SU-DHL-6 (cell line): ENCODE data around the gene RPL19.

ENCODE experiments used
- H2AFZ ChIP-seq: fragments of 200-600 bp; sonication (generic); 2 replicates; pipeline ENCODE4 v1.6.1; 2014; ENCODE audit warnings: low read depth, mild to moderate bottlenecking, moderate library complexity, mixed read lengths, antibody characterized with exemption, low read length; ENCODE audit not compliant: severe bottlenecking
- H3F3A ChIP-seq: fragments of 200-600 bp; shearing (Covaris generic); 2 replicates; pipeline ENCODE4 v1.6.0; 2016; ENCODE audit warnings: antibody characterized with exemption, mild to moderate bottlenecking; ENCODE audit not compliant: insufficient read depth
- H3K27ac ChIP-seq: fragments of 200-600 bp; sonication (generic); 2 replicates; pipeline ENCODE4 v1.5.1; 2016; ENCODE audit warnings: low read depth, mild to moderate bottlenecking, low read length, moderate library complexity, mixed read lengths
- H3K27me3 ChIP-seq: fragments of 200-600 bp; sonication (generic), shearing (Covaris generic); 2 replicates; pipeline ENCODE4 v1.6.0; 2014; ENCODE audit warnings: mild to moderate bottlenecking, low read length
- H3K36me3 ChIP-seq: fragments of 200-600 bp; sonication (generic); 2 replicates; pipeline ENCODE4 v1.6.1; 2014; ENCODE audit warnings: mild to moderate bottlenecking, low read length, mixed read lengths
- H3K4me2 ChIP-seq: fragments of 300-600, 200-600 bp; shearing (Covaris generic), sonication (generic); 2 replicates; pipeline ENCODE4 v1.6.0; 2014; ENCODE audit warnings: low read length, low read depth, mild to moderate bottlenecking; ENCODE audit not compliant: poor library complexity, severe bottlenecking
- H3K4me3 ChIP-seq: fragments of 200-600 bp; sonication (generic); 2 replicates; pipeline ENCODE4 v1.5.1; 2014; ENCODE audit warnings: antibody characterized with exemption, low read length, mild to moderate bottlenecking, mixed read lengths; ENCODE audit not compliant: insufficient read depth, poor library complexity, severe bottlenecking
- H3K79me2 ChIP-seq: fragments of 200-600 bp; sonication (generic); 2 replicates; pipeline ENCODE4 v1.6.1; 2014; ENCODE audit warnings: mild to moderate bottlenecking, low read length, moderate library complexity; ENCODE audit not compliant: insufficient read depth
- H3K9ac ChIP-seq: fragments of 200-600 bp; sonication (generic); 2 replicates; pipeline ENCODE4 v1.7.0; 2014; ENCODE audit warnings: mild to moderate bottlenecking, low read length
- H3K9me2 ChIP-seq: fragments of 200-600 bp; sonication (generic); replicated peaks from 2 replicates; pipeline ENCODE4 v1.6.1; 2014; ENCODE audit warnings: low read length; ENCODE audit not compliant: insufficient read depth
- H3K9me3 ChIP-seq: fragments of 200-600 bp; sonication (generic); 2 replicates; pipeline ENCODE4 v1.6.1; 2014; ENCODE audit warnings: low read length, mixed read lengths; ENCODE audit not compliant: insufficient read depth
- H4K20me1 ChIP-seq: fragments of 200-600 bp; sonication (generic); 2 replicates; pipeline ENCODE4 v1.6.1; 2014; ENCODE audit warnings: low read depth, mild to moderate bottlenecking, antibody characterized with exemption, low read length, moderate library complexity, mixed read lengths
- EZH2phosphoT487 ChIP-seq: fragments of 200-600 bp; sonication (generic), shearing (Covaris generic); conservative IDR thresholded peaks from 2 replicates; pipeline ENCODE4 v1.6.1; 2018; ENCODE audit warnings: mild to moderate bottlenecking, antibody characterized with exemption, low read length, moderate library complexity, mixed read lengths
- TF ChIP-seq, protein P1 (sequence below): fragments of 200-600 bp; sonication (generic); IDR thresholded peaks from one replicate; pipeline ENCODE4 v1.5.1; 2017; ENCODE audit warnings: antibody characterized with exemption, mild to moderate bottlenecking, low read length, moderate library complexity; ENCODE audit not compliant: insufficient read depth, poor library complexity, severe bottlenecking

Gene RPL19

DNA sequence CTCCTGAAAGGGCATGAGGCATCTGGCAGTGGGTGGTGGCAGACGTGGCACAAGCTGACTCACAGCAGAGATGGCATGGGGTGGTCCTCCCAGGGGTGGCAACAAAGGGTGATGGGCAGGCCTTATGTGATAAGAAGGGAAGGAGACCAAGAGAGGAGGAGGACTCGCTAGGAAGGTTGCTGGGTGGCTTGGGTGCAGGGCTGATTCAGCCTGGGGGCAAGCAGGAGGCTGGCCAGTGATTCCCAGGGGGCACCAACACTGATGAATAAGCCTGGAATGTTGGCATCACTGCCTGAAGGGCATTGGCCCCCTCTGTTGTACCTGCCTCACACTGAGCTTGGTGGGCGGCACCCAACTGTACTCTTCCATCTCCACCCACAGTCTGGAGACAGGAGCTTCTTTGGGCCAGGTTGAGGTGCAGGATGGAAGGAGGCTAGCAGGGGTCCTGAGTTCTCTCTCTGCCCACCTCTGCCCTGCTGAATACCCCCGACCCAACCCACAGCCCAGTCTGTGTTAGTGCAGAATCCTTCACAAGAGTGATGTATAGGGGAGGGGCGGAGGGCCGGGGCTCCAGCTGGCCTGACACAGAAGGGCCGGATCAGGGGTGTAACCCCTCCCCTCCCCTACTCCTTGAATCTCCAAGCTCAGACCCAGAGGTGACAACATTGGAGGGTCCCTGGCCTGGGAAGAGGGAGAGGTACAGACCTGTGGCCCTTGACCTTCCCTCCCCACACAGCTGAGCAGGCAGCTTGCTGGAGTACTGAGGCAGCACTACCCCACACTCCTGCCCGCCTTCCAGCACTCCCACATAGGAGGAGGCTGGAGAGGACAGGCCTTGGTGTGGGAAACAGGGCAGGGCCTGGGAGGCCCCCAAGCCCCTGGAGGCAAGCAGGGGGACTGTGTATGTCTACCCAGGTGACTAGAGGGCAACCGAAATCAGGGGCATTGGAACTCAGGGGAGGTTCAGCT is 23.1 kb downstream of the RPL19 start:
- H3K9me2 ChIP-seq: no peaks in the 10 kb centered on the region
- H3K4me2 ChIP-seq: no peak overlapping the region
- no peaks in the 10 kb centered on the region; the same call in 1 of the 2 replicates for H3K27me3 ChIP-seq
- H3K9me3 ChIP-seq: no peaks in the 10 kb centered on the region
- no peaks in the 10 kb centered on the region for H3F3A ChIP-seq
- no peaks in the 10 kb centered on the region for H3K36me3 ChIP-seq
- H3K79me2 ChIP-seq: no peaks in the 10 kb centered on the region
- H3K4me3 ChIP-seq: no peak overlapping the region
- TF ChIP-seq, protein P1, sequence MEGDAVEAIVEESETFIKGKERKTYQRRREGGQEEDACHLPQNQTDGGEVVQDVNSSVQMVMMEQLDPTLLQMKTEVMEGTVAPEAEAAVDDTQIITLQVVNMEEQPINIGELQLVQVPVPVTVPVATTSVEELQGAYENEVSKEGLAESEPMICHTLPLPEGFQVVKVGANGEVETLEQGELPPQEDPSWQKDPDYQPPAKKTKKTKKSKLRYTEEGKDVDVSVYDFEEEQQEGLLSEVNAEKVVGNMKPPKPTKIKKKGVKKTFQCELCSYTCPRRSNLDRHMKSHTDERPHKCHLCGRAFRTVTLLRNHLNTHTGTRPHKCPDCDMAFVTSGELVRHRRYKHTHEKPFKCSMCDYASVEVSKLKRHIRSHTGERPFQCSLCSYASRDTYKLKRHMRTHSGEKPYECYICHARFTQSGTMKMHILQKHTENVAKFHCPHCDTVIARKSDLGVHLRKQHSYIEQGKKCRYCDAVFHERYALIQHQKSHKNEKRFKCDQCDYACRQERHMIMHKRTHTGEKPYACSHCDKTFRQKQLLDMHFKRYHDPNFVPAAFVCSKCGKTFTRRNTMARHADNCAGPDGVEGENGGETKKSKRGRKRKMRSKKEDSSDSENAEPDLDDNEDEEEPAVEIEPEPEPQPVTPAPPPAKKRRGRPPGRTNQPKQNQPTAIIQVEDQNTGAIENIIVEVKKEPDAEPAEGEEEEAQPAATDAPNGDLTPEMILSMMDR: no peak
- no peak for TF ChIP-seq EZH2phosphoT487
- no peak overlapping the region for H2AFZ ChIP-seq
- no peak overlapping the region for H3K27ac ChIP-seq
- H4K20me1 ChIP-seq: no peaks in the 10 kb centered on the region
- no peak overlapping the region for H3K9ac ChIP-seq

DNA sequence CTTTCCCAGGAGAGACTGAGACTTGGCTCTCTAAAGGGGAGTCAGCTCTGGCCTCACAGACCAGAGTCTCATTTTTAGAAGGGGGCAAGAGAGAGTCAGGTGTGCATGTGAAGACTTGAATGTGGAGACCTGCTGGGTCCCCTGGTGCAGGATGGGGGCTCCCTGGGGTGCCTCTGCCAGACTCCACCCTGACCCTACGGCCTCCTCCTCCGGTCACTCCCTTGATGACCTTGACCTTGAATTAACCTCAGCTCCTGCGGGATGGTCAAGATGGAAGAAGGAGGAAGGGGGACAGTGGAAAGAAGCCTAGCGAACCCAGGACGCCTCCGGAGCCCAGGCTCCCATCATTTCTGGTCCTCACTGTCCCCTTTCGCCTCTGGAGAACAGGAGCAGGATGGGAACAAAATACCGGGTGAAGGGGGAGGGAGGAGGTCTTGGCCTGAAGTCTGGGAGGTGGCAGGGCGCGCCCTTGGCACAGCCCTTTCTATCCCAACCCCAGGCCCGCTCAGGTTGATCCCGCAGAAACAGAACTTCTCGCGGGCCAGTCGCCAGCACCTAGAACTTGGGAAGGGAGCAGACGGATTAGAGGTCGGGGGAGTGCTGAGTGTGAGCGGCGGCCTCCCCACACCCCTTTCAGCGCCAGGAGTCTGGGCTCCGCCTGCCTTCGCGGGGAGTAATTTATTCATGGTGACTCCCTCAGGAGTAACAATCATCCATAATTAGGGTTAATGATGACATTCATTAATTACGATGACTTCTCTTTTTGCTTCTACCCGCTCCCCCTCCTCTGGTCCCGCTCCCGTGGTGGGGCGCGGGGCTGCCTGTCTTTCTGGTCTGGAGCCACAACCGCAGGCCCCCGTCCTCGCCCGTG is 24.1 kb downstream of the RPL19 start:
- Histone ChIP-seq H3K4me3 (no peak overlapping the region), H4K20me1 (no peaks in the 10 kb centered on the region)

DNA sequence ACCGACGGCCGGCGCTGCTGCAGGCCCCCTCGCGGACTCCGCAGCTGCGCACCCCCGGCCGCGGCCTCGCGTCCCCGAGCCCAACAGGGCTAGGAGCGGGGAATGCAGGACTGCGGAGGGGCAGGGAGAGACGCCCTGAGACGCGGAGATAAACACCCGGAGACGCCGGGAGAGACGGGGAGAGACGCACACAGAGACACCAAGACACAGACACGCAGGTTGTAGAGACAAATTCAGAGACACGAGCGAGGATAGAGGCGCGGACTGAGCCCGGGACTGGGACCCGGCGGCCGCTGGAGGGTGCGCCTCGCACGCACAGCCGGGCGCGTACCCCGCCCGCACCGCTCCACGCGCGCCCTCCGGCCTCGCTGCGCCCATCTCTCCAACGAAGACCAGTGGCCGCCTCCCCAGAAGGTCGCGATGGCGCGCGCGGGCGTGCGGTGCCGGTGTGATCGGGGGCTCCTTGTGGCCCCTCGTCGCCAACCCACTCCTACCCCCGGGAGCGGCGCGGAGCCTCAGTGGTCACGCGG is 24.8 kb downstream of the RPL19 start:
- Histone ChIP-seq H3K9me3 (no peaks in the 10 kb centered on the region), H2AFZ (no peak overlapping the region), H3K9me2 (no peaks in the 10 kb centered on the region), H3F3A (no peaks in the 10 kb centered on the region), H3K27me3 (no peaks in the 10 kb centered on the region; the same call in 1 of the 2 replicates), H3K27ac (no peak overlapping the region), H3K4me2 (no peak overlapping the region), H3K36me3 (no peaks in the 10 kb centered on the region), H3K4me3 (no peak overlapping the region), H3K9ac (no peak overlapping the region), H3K79me2 (no peaks in the 10 kb centered on the region), H4K20me1 (no peaks in the 10 kb centered on the region)
- TF ChIP-seq, protein P1: no peak
- no peak for TF ChIP-seq EZH2phosphoT487

More for the DNA sequence above, 24.1 kb downstream of the RPL19 start:
- Histone ChIP-seq H3F3A (no peaks in the 10 kb centered on the region), H3K9me3 (no peaks in the 10 kb centered on the region), H3K36me3 (no peaks in the 10 kb centered on the region), H3K4me2 (no peak overlapping the region), H3K27me3 (no peaks in the 10 kb centered on the region; the same call in 1 of the 2 replicates), H3K27ac (no peak overlapping the region), H3K79me2 (no peaks in the 10 kb centered on the region), H2AFZ (no peak overlapping the region), H3K9ac (no peak overlapping the region), H3K9me2 (no peaks in the 10 kb centered on the region)
- no peak for TF ChIP-seq EZH2phosphoT487
- TF ChIP-seq, protein P1: no peak
